Suppressor macrophage (primary cell): Measurements from ENCODE around the gene PFDN1.
A peak's percentile ranks its signal among the peaks of the same experiment; 100 is the strongest.

Experiments used
- DNase-seq, 4 experiments: peaks; one replicate each; pipeline ENCODE4 v3.0.0-alpha.2; 2020 to 2022

PFDN1 gene

DNA sequence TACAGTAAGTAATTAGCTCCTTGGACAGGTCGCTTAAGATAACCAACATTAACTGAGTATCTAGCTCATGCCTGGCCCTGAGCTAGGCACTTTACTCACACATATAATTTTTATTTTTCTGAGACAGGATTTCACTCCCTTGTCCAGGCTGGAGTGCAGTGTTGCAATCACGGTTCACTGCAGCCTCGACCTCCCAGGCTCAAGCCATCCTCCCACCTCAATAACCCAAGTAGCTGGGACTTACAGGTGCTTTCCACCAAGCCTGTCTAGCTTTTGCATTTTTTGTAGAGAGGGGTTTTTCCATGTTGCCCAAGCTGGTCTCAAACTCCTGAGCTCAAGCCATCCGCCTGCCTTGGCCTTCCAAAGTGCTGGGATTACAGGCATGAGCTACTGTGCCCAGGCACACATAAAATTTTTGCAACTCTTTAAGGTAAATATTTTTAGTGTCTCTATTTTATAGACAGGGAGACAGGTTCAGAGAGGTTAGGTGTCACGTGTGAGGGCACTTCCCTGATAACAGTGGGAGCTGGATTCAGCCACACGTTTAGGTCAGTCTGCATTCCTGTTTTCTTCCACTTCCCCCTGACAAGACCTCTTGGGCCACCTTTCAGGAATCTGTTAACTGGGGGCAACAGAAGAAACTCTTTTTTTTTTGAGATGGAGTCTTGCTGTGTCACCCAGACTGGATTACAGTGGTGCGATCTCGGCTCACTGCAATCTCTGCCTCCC lies 25.3 kb upstream of the PFDN1 start:
- DNase-seq = no peak

GRCh38 chr5:140327589-140327988 lies 24.7 kb upstream of the PFDN1 start:
- no peak for DNase-seq

GRCh38 chr5:140325486-140325885 lies 22.6 kb upstream of the PFDN1 start:
- no peak for DNase-seq

DNA sequence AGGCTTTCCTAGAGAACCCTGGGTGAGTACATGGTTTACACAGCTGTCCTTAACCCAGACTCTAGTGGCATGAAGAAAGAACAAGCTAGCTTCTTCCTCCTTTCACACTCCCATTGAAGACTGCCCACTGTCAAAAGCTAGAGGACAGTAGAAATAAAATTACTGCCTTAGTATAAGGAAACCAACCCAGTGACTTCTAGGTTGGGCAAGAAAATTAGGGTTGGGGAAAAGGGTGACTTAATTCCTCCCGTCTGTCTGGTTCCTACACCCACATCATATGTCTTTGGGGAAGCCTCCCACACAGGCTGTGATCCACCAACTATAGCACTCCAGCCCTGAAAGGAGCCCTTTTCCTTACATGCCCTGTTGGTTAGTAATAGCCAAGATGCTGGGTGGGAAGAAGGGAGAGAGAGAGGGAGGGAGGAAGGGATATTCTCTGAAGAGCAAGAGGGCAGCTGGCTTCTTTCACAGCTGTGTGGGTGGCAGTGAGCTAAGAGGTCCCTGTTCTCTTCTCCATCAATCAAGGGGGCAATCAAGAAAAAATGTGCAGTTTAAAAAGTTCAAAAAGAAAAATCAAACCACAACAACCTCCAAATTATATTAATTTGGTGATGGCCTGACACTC lies 21.8 kb upstream of the PFDN1 start:
- DNase-seq = peak; percentile 87 to 98 (median 92)

- DNase-seq = peak in 1 of 4 experiments; percentile 56
Measured at GRCh38 chr5:140324041-140324600, 21.2 kb upstream of the PFDN1 start.

GRCh38 chr5:140322751-140323731 lies 20.1 kb upstream of the PFDN1 start:
- peak; percentile 42 to 66 (median 59) for DNase-seq

DNA sequence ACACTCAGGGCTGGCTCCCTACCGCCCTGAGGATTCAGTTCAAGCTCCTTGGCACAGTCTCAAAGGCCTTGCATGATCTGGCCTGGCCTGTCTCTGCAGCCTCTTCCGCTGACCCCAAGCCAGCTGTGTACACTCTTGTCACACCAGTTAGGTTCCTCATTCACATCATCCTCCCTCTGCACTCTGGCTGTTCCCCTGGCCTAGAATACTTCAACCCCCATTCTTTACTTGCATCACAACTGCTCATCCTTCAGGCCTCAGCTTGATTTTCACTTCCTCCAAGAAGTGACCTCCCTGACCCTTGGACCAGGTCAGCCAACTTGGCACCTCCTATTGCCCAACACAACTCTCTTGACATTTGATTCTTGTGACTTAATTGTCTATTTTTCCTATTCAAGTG lies 18.9 kb upstream of the PFDN1 start:
- DNase-seq = peak; percentile 94 to 99 (median 96)

DNA sequence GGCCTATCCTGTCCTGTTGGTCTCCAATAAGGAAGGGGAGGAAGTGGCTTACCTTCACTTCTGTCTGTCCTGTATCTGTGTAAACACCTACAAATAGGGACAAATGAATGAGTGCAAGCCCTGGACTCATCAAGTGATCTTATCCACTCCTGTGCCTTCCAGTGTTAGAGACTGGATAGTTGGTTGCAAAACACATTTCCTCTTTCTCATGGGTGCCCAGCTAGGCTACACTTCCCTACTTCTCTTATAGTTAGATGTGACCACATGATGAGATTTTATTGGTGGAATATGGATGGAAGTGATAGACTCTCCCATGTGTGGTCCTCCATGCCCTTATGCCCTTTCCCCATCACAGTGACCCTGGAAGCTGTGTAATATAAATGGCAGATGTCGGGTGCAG lies 16.9 kb upstream of the PFDN1 start:
- peak; percentile 74 to 92 (median 84) for DNase-seq

DNA sequence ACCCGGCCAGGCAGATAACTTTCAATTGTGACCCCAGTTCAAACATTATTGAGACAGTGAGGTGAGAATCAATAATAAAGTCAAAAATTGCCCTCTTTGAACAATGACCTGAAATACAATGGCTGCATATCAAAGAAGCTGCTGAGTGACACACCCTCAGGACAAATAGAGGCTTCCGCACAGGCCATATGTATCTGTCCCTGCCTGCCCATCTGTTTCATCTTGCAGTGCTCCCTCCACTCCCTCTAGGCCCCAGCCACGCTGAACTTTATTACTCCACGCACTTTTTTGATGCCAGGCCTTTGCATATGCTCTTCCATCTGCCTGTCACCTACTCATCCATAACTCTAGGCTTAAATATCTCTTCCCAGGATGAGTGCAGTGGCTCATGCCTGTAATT lies 15.9 kb upstream of the PFDN1 start:
- no peak for DNase-seq

GRCh38 chr5:140317859-140318258 lies 15.0 kb upstream of the PFDN1 start:
- DNase-seq = no peak

GRCh38 chr5:140312791-140313189 lies 9.9 kb upstream of the PFDN1 start:
- DNase-seq = peak in 3 of 4 experiments; percentile 25 to 34 (median 33)

DNA sequence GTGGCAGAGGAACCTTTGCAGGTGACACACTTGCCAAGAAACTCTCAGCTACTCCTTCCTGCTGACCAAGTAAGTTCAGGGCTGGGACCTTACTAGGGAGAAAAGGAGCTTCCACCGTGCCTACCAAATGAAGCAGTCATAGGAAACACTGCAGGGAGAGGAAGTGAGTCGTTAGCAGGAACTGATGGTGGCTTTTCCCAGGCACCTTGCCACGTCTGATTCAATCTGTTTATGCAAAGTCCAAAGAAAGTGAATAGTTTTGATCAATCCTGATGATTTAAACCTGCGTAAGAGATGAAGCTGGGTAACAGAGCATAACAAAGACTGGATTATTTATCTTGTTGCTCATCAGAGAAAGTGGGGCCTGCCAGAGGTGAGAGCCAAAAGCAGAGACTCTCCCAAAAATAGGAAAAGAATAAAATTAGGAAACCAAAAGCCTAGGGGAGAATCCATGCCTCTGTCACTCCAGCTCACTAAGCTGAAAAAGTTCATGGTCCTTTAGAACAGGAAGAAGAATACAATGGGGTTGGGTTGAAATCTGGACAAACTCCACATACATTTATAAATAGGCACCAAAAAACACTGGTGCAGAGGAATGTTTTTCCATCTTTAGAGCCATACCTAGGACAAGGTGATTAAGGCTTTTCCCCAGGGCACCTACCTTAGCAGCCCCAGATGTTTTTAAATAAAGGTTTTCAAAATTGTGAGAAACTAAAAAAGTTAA lies 9.3 kb upstream of the PFDN1 start:
- peak; percentile 68 to 82 (median 73) for DNase-seq

GRCh38 chr5:140311011-140311467 lies 8.1 kb upstream of the PFDN1 start:
- peak in 1 of 4 experiments; percentile 52 for DNase-seq

DNA sequence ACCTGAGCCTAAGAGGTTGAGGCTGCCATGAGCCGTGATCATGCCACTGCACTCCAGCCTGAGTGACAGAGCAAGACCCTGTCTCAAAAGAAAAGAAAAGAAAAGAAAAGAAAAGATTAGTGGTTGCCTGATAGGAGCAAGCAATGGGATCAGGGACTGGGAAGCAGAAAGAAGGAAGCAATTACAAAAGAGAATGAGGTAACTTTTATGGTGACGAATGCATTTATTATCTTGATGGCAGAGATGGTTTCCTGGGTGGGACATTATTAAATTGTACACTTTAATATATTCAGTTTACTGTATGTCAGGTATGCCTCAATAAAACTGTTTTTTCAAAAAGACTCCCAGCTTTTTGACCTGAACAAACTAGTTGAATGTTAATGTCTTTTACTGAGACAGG lies 7.5 kb upstream of the PFDN1 start:
- DNase-seq = peak in 2 of 4 experiments; percentile 34 to 44

- no peak for DNase-seq
Measured at GRCh38 chr5:140309706-140310249, 6.9 kb upstream of the PFDN1 start.

DNA sequence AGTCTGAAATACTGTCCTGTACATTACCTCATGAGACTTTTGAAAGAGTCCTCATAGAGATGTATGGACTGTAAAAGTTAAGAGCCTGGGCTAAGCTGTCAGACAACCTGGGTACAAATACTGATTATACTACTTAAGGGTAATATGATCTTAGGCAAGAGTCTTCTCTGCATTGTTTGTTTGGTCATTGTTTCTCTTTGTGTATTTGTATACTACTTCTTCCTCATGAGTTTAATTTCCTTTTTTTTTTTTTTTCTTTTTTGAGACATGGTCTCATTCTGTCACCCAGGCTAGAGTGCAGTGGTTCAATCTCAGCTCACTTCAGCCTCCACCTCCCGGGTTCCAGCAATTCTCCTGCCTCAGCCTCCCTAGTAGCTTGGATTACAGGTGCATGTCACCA lies 2.6 kb upstream of the PFDN1 start:
- peak in 2 of 4 experiments; percentile 34 to 41 for DNase-seq

DNA sequence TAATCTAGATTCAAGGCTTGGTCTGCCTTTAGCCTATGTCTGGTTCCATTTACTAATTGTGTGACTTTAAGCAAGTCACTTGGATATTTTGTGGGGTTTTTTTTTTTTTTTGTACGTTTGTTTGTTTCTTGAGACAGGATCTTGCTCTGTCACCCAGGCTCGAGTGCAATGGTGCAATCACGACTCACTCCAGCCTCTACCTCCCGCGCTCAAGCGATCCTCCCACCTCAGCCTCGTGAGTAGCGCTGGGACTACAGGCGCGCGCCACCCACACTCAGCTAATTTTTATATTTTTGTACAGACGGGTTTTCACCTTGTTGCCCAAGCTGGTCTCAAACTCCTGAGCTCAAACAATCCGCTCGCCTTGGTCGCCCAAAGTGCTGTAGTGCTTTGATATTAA lies 1.1 kb upstream of the PFDN1 start:
- DNase-seq = peak; percentile 46 to 74 (median 68)

GRCh38 chr5:140301136-140301535 lies 1.8 kb downstream of the PFDN1 start:
- DNase-seq = peak in 1 of 4 experiments; percentile 13

- DNase-seq = no peak
Measured at GRCh38 chr5:140299056-140299455, 3.8 kb downstream of the PFDN1 start.

- DNase-seq = no peak
Measured at GRCh38 chr5:140298183-140298601, 4.7 kb downstream of the PFDN1 start.

DNA sequence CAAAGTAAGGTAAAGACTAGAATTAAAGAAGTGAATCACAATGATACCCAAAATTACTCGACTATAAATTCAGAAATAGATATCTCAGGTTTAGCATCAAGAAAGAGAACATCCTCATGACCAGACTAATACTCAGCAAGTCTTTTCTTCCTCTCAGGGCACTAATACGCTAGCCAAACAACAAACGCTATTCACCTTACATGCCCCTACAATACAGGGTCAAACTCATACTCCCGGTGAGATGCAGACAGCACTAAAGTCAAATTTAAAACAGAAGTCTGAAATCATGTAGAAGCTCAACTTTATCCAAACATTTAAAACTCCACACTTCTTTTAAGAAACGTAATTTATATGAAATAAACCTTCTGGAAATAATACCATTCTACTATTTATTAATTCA lies 5.6 kb downstream of the PFDN1 start:
- DNase-seq = no peak

DNA sequence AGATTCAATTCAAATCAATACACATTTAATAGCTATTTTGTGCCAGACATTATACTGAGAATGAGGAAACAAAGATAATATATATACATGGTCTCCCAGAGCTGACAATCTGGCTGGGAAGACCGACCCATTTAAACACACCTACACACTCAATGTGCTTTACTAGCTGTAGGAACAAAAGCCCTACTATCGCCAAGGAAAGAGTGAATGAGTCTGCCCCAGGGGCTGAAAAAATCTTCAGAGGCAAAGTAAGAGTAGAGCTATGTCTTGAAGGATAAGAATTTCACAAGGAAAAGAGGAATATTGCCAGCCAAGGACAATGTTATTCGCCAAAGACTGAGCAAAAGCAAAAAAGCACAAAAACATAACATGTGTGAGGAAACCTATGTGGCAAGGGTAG lies 6.6 kb downstream of the PFDN1 start:
- DNase-seq = no peak
